Measurements from ENCODE around the gene CMSS1.

CMSS1 gene

DNA sequence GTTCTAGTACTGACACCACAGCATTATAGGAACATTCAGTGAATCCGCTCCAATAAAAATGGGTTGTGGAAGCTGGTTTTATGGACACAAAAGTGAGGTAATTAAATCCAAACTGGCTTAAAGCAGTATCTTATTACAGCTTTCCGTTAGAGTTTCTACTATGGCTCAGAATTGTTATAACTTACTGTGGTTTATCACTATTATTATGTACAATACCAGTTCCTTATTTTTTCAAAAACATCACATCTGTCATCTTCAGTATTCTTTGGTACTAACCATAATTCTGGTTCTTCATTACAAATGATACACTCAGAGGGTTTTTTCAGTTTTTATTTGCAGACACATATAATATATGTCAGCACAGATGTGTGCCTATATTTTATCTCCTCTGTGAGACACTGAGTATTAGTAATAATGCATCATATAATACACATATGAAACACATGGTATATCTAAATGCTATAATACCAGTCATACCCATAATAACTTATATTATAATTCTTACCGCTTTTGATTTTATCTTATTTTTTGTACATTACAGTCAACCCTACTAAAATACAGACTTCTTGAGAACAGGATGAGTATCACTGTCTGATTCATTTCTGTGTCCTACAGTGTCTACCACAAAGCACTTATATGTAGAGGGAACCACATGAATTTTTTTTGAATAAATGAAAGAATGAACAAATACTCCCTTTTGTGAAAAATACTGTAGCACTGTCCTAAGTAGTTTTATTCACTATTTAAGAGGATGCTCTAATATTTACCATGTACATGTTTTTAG, 39.0 kb downstream of the CMSS1 start:
- Mint-ChIP-seq H3K36me3 (ENCODE audit: low read depth) (peaks cover 9% of the 10 kb centered on the region), H3K27ac (no peak overlapping the region), H3K27me3 (no peaks in the 10 kb centered on the region), H3K9me3 (no peaks in the 10 kb centered on the region), H3K4me3 (no peak overlapping the region), H3K4me1 (ENCODE audit: low read depth) (peaks cover 13% of the 10 kb centered on the region)

DNA sequence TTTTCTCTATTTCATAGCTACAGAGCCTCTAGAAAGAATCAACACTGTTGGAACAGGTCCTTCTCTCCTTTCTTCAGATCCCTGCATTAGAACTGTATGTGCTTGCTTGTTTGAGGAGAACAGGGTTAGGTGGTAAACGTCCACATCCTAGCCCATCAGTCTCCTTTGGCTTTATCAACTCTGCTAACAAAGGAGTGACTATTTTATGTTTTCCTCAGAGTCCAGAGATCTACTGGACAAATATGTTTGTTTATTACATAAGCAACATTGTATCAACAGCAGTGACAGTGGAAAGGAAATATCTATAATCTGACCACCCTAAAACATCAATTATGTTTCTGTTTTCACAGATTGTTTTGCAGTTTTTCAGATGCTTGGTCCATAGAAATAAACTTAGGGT, 39.6 kb downstream of the CMSS1 start:
- no peak overlapping the region for H3K4me3 Mint-ChIP-seq
- no peaks in the 10 kb centered on the region for H3K9me3 Mint-ChIP-seq
- H3K4me1 Mint-ChIP-seq (ENCODE audit: low read depth): peaks cover 13% of the 10 kb centered on the region
- no peaks in the 10 kb centered on the region for H3K27me3 Mint-ChIP-seq
- no peak overlapping the region for H3K27ac Mint-ChIP-seq
- H3K36me3 Mint-ChIP-seq (ENCODE audit: low read depth): peaks cover 13% of the 10 kb centered on the region

DNA sequence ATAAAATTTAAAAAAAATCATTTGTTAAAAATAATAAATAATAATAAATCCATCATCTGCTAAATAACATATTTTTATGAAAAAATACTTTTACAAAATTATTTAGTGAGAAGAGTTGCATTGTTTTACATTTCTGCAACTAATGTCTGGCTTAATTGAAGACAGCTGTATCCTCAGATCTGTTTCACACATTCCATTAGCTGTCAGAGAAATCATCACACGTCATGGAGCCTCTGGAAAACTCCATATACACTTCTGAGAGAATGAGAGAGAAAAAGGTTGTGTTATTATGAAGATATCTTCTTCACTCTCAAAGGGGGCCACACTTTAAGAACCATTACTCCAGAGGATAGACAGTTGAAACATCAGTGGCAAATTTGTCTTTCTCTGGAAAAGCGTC, 40.8 kb downstream of the CMSS1 start:
- Mint-ChIP-seq H3K4me1 (ENCODE audit: low read depth) (peaks cover 13% of the 10 kb centered on the region), H3K9me3 (no peaks in the 10 kb centered on the region), H3K4me3 (no peak overlapping the region), H3K27me3 (no peaks in the 10 kb centered on the region), H3K36me3 (ENCODE audit: low read depth) (peaks cover 20% of the 10 kb centered on the region), H3K27ac (no peak overlapping the region)

DNA sequence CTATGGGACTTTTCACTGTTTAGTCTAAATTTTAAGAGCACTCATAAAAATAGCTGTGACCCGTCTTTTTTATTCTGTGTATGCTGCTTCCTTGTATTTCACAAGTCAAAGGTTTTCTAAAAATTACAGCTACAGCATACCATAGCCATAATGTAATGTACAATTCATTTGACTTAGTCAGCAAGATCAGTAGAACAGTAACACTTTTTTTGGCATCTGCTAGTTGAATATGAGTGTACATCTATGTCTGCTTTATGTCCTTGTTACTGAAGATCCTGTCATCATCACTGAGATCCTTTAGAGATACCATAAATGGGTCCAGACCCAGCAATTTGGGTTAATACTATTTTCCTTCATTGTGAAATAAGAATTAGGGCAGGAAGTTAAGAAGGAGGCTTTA, 42.2 kb downstream of the CMSS1 start:
- H3K36me3 Mint-ChIP-seq (ENCODE audit: low read depth): peaks cover 27% of the 10 kb centered on the region
- no peak overlapping the region for H3K27ac Mint-ChIP-seq
- H3K4me3 Mint-ChIP-seq: no peak overlapping the region
- H3K27me3 Mint-ChIP-seq: no peaks in the 10 kb centered on the region
- H3K9me3 Mint-ChIP-seq: no peaks in the 10 kb centered on the region
- peaks cover 13% of the 10 kb centered on the region for H3K4me1 Mint-ChIP-seq (ENCODE audit: low read depth)

DNA sequence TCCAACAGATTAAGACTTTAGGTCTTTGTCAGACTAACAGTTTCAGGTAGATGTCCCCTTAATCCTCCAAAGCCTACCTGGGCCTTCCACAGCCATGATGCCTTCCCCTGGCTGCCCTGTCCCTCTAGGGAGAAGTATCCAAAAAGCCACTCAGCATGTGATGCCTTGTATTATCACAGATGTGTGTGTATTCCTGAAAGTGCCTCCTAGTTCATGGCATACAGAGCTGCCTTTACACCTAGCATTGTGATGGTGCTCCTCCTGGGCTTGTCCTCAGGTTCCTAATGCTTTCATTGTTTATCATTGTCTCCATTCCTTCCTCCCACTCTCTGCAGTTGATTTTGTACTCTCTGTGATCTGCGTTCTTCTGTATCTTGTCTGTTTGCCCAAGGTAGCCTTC, 43.6 kb downstream of the CMSS1 start:
- peaks cover 21% of the 10 kb centered on the region for H3K4me1 Mint-ChIP-seq (ENCODE audit: low read depth)
- no peak overlapping the region for H3K27ac Mint-ChIP-seq
- H3K4me3 Mint-ChIP-seq: no peak overlapping the region
- no peaks in the 10 kb centered on the region for H3K27me3 Mint-ChIP-seq
- H3K9me3 Mint-ChIP-seq: no peaks in the 10 kb centered on the region
- H3K36me3 Mint-ChIP-seq (ENCODE audit: low read depth): peaks cover 23% of the 10 kb centered on the region

DNA sequence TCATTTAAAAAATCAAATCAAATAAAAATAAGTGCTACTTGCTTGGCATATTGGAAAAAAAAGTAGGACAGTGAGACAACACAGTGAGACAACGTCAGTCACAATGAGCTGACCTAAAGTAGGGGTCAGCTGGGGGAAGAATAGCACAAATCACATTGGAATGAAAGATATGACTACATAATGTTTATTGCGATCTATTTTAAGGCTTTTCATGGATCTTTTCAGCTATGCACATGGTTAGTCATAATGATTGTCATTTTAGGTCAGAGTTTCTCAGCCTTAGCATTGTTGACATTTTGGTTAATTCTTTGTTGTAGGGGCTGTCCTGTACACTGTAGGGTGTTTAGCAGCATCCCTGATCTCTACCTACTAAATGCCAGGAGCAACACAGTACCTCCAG, 44.5 kb downstream of the CMSS1 start:
- Mint-ChIP-seq H3K27ac (no peak overlapping the region), H3K4me3 (no peak overlapping the region), H3K36me3 (ENCODE audit: low read depth) (peaks cover 30% of the 10 kb centered on the region), H3K27me3 (no peaks in the 10 kb centered on the region), H3K4me1 (ENCODE audit: low read depth) (peaks cover 22% of the 10 kb centered on the region), H3K9me3 (no peaks in the 10 kb centered on the region)

DNA sequence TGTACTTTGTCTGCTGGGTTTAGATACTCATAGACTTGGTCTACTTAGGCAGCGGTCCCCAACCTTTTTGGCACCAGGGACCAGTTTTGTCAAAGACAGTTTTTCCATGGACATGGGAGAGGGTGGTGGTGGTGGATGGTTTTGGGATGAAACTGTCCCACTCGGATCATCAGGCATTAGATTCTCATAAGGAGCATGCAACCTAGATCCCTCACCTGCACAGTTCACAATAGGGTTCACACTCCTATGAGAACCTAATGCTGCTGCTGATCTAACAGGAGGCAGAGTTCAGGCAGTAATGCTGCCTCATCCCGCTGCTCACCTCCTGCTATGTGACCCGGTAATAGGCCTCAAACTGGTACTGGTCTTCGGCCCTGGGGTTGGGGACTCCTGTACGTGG, 45.3 kb downstream of the CMSS1 start:
- H3K27ac Mint-ChIP-seq: no peak overlapping the region
- no peak overlapping the region for H3K4me3 Mint-ChIP-seq
- no peaks in the 10 kb centered on the region for H3K9me3 Mint-ChIP-seq
- H3K36me3 Mint-ChIP-seq (ENCODE audit: low read depth): peaks cover 35% of the 10 kb centered on the region
- H3K4me1 Mint-ChIP-seq (ENCODE audit: low read depth): peaks cover 30% of the 10 kb centered on the region
- no peaks in the 10 kb centered on the region for H3K27me3 Mint-ChIP-seq

DNA sequence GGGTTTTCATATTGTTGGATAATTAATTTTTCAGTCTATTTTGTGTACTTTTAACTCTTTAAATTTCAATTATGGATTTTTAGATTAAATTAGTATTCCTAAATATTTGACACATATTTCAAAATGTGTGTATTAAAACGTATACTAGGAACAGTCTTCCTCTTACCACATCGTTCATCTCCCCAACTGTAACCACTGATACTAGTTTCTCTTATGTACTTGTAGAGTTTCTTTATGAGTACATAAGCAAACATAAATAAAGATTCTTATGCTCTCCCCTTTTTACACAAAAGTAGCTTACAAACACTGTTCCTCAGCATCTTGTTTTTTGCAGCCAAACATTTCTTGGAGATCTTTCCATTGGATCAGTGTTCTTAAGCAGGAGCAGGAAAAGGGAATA, 45.9 kb downstream of the CMSS1 start:
- peaks cover 37% of the 10 kb centered on the region for H3K36me3 Mint-ChIP-seq (ENCODE audit: low read depth)

DNA sequence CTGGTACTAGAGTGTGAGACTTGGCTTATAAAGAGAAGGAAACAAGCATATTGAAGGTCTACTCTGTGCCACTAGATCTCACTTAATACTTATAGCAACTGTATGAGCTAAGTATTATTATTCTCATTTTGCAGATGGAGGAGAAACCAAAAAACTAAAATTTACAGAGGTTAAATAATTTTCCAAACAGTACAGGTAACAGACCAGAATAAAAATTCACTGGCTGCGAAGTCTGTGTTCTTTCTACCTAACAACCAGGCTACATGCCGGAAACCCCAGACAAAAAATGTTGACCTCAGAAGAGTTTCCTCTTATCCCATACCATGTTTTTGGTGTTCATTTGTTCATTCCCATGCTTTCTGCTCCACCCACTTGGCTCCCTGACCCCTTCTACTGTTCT, 46.6 kb downstream of the CMSS1 start:
- Mint-ChIP-seq H3K27me3 (no peaks in the 10 kb centered on the region), H3K4me1 (ENCODE audit: low read depth) (peaks cover 38% of the 10 kb centered on the region), H3K27ac (no peak overlapping the region), H3K4me3 (no peak overlapping the region), H3K9me3 (no peaks in the 10 kb centered on the region), H3K36me3 (ENCODE audit: low read depth) (peaks cover 41% of the 10 kb centered on the region)

More for the DNA sequence above, 45.9 kb downstream of the CMSS1 start:
- Mint-ChIP-seq H3K27ac (no peak overlapping the region), H3K4me1 (ENCODE audit: low read depth) (peaks cover 36% of the 10 kb centered on the region), H3K4me3 (no peak overlapping the region), H3K9me3 (no peaks in the 10 kb centered on the region), H3K27me3 (no peaks in the 10 kb centered on the region)

DNA sequence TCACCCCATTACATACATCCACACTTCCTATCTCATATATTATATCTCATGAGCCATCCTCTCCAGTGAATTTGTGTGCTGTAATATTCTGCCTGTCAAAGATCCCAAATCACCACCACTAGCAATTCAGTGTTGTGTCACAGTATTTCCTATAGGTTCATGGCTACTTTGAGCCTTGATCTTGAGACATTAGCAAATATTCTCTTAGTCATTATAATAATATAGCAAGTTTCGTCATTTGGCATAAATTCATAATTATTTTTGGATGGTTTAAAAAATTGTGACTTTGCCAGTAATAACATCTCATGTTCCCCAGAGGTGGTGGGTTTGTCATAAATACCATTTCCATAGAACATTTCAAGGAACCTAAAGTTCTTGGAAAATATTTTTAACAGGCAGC, 47.7 kb downstream of the CMSS1 start:
- H3K4me1 Mint-ChIP-seq (ENCODE audit: low read depth): peaks cover 38% of the 10 kb centered on the region
- H3K27ac Mint-ChIP-seq: no peak overlapping the region
- H3K27me3 Mint-ChIP-seq: no peaks in the 10 kb centered on the region
- no peak overlapping the region for H3K4me3 Mint-ChIP-seq
- peaks cover 41% of the 10 kb centered on the region for H3K36me3 Mint-ChIP-seq (ENCODE audit: low read depth)
- no peaks in the 10 kb centered on the region for H3K9me3 Mint-ChIP-seq

DNA sequence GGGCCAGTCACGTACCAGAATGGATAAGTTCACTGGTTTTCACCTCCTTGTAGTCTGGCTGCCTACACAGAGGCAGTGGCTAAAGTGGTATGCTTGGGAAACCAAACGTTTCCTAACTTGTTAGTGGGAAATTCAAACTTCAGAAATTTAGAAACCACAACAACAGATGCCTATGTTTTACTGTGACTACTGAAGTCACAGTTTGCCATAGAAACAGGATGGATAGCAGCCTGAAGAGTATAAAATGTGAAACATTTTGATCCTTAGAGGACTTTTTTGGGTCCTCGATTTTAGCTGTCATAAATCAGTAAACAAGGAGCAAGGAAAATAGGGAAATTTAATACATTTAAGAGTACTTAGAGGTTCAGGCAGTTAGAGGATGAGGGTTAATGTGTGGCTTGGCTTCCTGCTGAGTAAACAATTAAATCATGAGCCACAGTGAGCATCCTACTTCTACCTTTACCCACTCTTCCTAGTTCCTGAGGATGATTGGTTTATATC, 48.6 kb downstream of the CMSS1 start:
- Mint-ChIP-seq H3K4me1 (ENCODE audit: low read depth) (peaks cover 38% of the 10 kb centered on the region), H3K36me3 (ENCODE audit: low read depth) (peaks cover 45% of the 10 kb centered on the region), H3K9me3 (no peaks in the 10 kb centered on the region), H3K27me3 (no peaks in the 10 kb centered on the region), H3K4me3 (no peak overlapping the region), H3K27ac (peak overlapping the region; percentile 59)

DNA sequence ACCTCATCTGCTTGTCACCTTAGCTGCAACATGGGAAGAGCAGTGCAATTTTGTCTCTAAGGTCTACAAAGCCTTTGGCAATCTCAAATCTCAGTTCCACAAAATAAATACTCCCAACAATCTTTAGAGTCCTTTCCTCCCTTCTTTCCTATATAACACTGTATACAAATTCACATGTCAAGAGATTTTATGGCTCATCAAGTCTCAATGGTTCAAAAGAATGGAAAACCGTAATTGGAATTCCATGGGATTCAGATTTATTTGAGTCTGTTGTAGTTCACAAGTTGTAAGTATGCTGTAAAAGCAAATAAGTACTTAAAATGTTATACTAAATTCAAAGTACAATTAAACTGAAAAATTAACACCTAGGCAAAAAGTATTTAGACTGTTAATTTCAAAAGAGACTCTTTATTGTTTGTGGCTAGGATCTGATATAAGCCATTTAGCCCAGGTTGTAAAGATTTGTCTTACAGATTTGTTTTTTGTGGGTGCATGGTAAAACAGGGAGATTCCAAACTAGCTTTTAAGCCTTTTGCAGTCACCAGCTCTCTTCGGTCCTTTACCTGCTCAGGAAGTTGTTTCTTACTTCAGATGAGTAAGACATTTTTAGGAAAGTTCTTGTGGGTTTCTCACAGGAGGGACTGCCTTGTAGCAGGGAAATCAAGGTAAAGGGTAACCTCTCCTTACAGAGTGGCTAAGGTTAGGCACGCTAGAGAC, 50.1 kb downstream of the CMSS1 start:
- Mint-ChIP-seq H3K9me3 (no peaks in the 10 kb centered on the region), H3K27ac (no peak overlapping the region), H3K27me3 (no peaks in the 10 kb centered on the region), H3K36me3 (ENCODE audit: low read depth) (peaks cover 34% of the 10 kb centered on the region), H3K4me1 (ENCODE audit: low read depth) (peaks cover 48% of the 10 kb centered on the region), H3K4me3 (no peak overlapping the region)

DNA sequence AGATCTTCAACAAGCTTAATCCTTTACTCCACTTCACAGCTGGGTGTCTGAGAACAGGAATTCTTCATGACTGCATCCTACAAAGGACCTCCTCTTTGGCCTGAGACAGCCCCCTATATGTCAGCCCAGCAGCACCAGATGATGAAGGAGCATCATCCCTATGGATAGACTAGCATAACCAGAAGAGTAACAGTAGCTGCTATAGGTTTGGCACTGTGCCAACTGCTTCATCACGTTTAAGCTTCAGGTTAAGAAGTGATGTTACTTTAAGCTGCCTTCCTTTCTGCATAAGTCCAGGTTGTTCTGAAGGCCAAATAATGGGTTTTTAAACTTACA, 50.6 kb downstream of the CMSS1 start:
- Mint-ChIP-seq H3K36me3 (ENCODE audit: low read depth) (peaks cover 31% of the 10 kb centered on the region), H3K4me3 (no peak overlapping the region), H3K9me3 (no peaks in the 10 kb centered on the region), H3K4me1 (ENCODE audit: low read depth) (peaks cover 49% of the 10 kb centered on the region), H3K27ac (no peak overlapping the region), H3K27me3 (no peaks in the 10 kb centered on the region)

DNA sequence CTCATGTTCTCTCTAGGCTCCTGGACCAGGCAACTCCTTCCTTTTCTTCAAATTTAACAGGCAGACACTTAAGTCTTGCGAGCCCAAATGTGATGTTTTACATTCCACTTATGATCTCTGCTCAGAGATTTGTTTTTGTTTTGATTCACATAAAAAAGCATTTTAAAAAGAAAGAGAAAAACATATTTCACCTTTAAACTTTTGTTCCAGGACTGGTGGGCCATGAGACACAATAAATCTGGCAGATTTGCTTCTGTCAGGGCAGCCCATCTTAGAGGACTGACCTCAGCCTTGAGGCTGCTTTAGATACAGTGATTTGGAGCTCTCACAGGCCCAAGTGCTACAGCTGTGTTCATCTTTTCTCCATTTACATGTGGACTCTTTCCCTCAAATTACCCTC, 52.0 kb downstream of the CMSS1 start:
- peaks cover 60% of the 10 kb centered on the region for H3K4me1 Mint-ChIP-seq (ENCODE audit: low read depth)
- no peaks in the 10 kb centered on the region for H3K27me3 Mint-ChIP-seq
- H3K9me3 Mint-ChIP-seq: no peaks in the 10 kb centered on the region
- no peak overlapping the region for H3K4me3 Mint-ChIP-seq
- no peak overlapping the region for H3K27ac Mint-ChIP-seq
- H3K36me3 Mint-ChIP-seq (ENCODE audit: low read depth): peaks cover 26% of the 10 kb centered on the region

DNA sequence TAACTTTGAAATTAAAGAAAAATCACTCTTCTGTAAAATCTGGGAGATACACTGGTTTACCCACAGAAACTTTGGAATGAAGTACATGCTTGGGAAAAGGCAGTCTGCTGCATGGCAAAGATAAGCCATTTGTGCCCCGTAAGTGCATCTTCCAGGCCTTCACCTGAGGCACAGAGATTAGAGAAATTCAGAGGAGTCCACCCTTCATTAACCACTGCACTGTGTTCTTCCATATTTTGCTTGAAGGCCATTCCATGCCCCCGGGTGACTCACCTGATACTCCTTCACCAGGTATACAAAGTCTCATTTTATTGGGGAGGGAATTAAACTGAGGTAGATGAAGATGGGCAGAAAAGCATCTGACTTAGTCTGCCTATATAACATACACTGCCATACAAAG, 53.0 kb downstream of the CMSS1 start:
- peaks cover 59% of the 10 kb centered on the region for H3K4me1 Mint-ChIP-seq (ENCODE audit: low read depth)

More for the DNA sequence above, 53.0 kb downstream of the CMSS1 start:
- no peak overlapping the region for H3K4me3 Mint-ChIP-seq
- peaks cover 24% of the 10 kb centered on the region for H3K36me3 Mint-ChIP-seq (ENCODE audit: low read depth)
- H3K27me3 Mint-ChIP-seq: no peaks in the 10 kb centered on the region
- H3K27ac Mint-ChIP-seq: no peak overlapping the region
- H3K9me3 Mint-ChIP-seq: no peaks in the 10 kb centered on the region
